Measurements from ENCODE around the gene EHMT2.

EHMT2 gene

GRCh38 chr6:31830886-31831335 lies 66.6 kb downstream of the EHMT2 start:
- intact Hi-C loops (cut with DNase I; ENCODE audit: low total_unique reads): loop anchor here (5.0 to 10.0 kb wide), 2 partner anchors 106 to 154 kb away; partner anchors contain the start of genes DDAH2, LY6G6C and MPIG6B
- H3K9me3 ChIP-seq: no peaks in the 10 kb centered on the region
- no peak for DNase-seq
- peak overlapping the region; percentile 62 to 77 for H3K4me3 ChIP-seq
- no peak for TF ChIP-seq CTCF (IDR thresholded peaks at IDR 0.05)
- H3K36me3 ChIP-seq: no peaks in the 10 kb centered on the region
- H3K27me3 ChIP-seq: no peaks in the 10 kb centered on the region
- H3K27ac ChIP-seq: peak overlapping the region; percentile 76 to 88
- peaks cover 0 to 36% (median 33%) of the 10 kb centered on the region in 4 donors for H3K4me1 ChIP-seq
